DMS114 treated with DMSO at 0.1 percent for 48 hours (cell line): ENCODE results near the gene ECM1.
A peak's percentile ranks its signal among the peaks of the same experiment; 100 is the strongest.

Experiments used
- DNase-seq: peaks from one replicate; lab custom pipeline; 2025; ENCODE audit not compliant: unreplicated experiment; lab: John Stamatoyannopoulos, UW

Gene ECM1

GRCh38 chr1:150507912-150508864 is at the start of gene ECM1:
Gene ECM1 (plus strand): TSS chr1:150508109. CDS start chr1:150508210, 101 bp downstream.
- no peak for DNase-seq

- peak; percentile 74 for DNase-seq
Measured at GRCh38 chr1:150464422-150464826, 43.5 kb upstream of the ECM1 start.

GRCh38 chr1:150466964-150467363 is 40.9 kb upstream of the ECM1 start:
- no peak for DNase-seq

GRCh38 chr1:150469291-150469690 is 38.6 kb upstream of the ECM1 start:
- no peak for DNase-seq

GRCh38 chr1:150472601-150473200 is 35.2 kb upstream of the ECM1 start:
- no peak for DNase-seq

GRCh38 chr1:150473659-150474058 is 34.2 kb upstream of the ECM1 start:
- no peak for DNase-seq

GRCh38 chr1:150474869-150475268 is 33.0 kb upstream of the ECM1 start:
- no peak for DNase-seq

GRCh38 chr1:150476754-150477153 is 31.2 kb upstream of the ECM1 start:
- DNase-seq, result no peak

GRCh38 chr1:150477320-150477719 is 30.6 kb upstream of the ECM1 start:
- DNase-seq, result no peak

GRCh38 chr1:150477733-150478132 is 30.2 kb upstream of the ECM1 start:
- DNase-seq, result no peak

GRCh38 chr1:150479370-150479769 is 28.5 kb upstream of the ECM1 start:
- no peak for DNase-seq

GRCh38 chr1:150479927-150480352 is 28.0 kb upstream of the ECM1 start:
- DNase-seq, result no peak

GRCh38 chr1:150484431-150484830 is 23.5 kb upstream of the ECM1 start:
- no peak for DNase-seq

GRCh38 chr1:150484861-150485260 is 23.0 kb upstream of the ECM1 start:
- no peak for DNase-seq

GRCh38 chr1:150486966-150487762 is 20.7 kb upstream of the ECM1 start, which contains the start of gene TARS2:
Gene TARS2 (plus strand): TSS chr1:150487419. CDS start chr1:150487451, 32 bp downstream.
- DNase-seq, result peak; percentile 100

- DNase-seq, result no peak
Measured at GRCh38 chr1:150487763-150488115, 20.2 kb upstream of the ECM1 start.

GRCh38 chr1:150493175-150493574 is 14.7 kb upstream of the ECM1 start:
- no peak for DNase-seq

GRCh38 chr1:150498342-150498741 is 9.6 kb upstream of the ECM1 start:
- DNase-seq, result no peak

GRCh38 chr1:150505431-150505830 is 2.5 kb upstream of the ECM1 start:
- no peak for DNase-seq

GRCh38 chr1:150508982-150509381 is 1.1 kb downstream of the ECM1 start:
- DNase-seq, result no peak

GRCh38 chr1:150511551-150511950 is 3.6 kb downstream of the ECM1 start:
- DNase-seq, result no peak
